Measurements from ENCODE around the gene IGF2BP2. TPM values are rescaled to one million over a fixed set of nuclear protein-coding genes. Genes with fewer than 3 reads are reported as not detected.
A peak's percentile ranks its signal among the peaks of the same experiment; 100 is the strongest.

IGF2BP2 gene
- total RNA-seq, 1 experiment from 2014 or later = 154 TPM

DNA sequence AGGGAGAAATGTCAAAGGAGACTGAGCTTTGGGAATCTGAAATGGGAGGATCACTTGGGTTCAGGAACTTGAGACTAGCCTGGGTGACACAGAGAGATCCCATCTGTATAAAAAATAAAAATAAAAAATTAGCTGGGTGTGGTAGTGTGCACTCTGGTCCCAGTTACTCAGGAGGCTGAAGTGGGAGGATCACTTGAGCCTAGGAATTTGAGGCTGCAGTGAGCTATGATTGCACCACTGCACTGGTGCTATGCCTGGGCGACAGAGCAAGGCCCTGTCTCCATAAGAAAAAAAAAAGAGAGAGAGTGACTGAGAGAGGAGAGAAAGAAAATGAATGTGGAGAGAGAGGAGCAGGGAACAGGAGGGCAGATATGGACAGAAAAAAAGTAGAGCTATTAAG, 165.9 kb downstream of the IGF2BP2 start:
- H3K4me3 Mint-ChIP-seq (ENCODE audit: unreplicated experiment) = peak overlapping the region; percentile 13
- BruUV-seq (replicated peaks) = TSS peak; percentile 40
- DNase-seq (ENCODE audit: unreplicated experiment) = no peak
- H3K27me3 Mint-ChIP-seq (ENCODE audit: insufficient read depth, unreplicated experiment) = no peaks in the 10 kb centered on the region
- H3K27ac Mint-ChIP-seq (ENCODE audit: low read depth, unreplicated experiment) = peak overlapping the region; percentile 86
- POLR2A ChIA-PET = interaction anchor here (0.6 to 6.5 kb wide), 34 partner anchors 10 to 1148 kb away, joined by 3 to 75 read pairs (median 4); partner anchors contain the start of genes IGF2BP2, SENP2 and TRA2B
- H3K4me1 Mint-ChIP-seq (ENCODE audit: insufficient read depth, unreplicated experiment) = peaks cover 53% of the 10 kb centered on the region
- no peaks in the 10 kb centered on the region for H3K9me3 Mint-ChIP-seq (ENCODE audit: unreplicated experiment)
- intact Hi-C loops (cut with micrococcal nuclease) = loop anchor here (5.0 kb wide), 2 partner anchors 163 to 278 kb away; partner anchors contain the start of gene TRA2B
- CTCF ChIA-PET = interaction anchor here (0.5 to 4.6 kb wide), 16 partner anchors 9 to 959 kb away, joined by 3 to 94 read pairs (median 6); no protein-coding TSS in a partner anchor
- peaks cover 87% of the 10 kb centered on the region for H3K36me3 Mint-ChIP-seq (ENCODE audit: insufficient read depth, unreplicated experiment)
- TF ChIP-seq, protein P1, sequence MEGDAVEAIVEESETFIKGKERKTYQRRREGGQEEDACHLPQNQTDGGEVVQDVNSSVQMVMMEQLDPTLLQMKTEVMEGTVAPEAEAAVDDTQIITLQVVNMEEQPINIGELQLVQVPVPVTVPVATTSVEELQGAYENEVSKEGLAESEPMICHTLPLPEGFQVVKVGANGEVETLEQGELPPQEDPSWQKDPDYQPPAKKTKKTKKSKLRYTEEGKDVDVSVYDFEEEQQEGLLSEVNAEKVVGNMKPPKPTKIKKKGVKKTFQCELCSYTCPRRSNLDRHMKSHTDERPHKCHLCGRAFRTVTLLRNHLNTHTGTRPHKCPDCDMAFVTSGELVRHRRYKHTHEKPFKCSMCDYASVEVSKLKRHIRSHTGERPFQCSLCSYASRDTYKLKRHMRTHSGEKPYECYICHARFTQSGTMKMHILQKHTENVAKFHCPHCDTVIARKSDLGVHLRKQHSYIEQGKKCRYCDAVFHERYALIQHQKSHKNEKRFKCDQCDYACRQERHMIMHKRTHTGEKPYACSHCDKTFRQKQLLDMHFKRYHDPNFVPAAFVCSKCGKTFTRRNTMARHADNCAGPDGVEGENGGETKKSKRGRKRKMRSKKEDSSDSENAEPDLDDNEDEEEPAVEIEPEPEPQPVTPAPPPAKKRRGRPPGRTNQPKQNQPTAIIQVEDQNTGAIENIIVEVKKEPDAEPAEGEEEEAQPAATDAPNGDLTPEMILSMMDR (IDR thresholded peaks at IDR 0.05; ENCODE audit: unreplicated experiment) = no peak

DNA sequence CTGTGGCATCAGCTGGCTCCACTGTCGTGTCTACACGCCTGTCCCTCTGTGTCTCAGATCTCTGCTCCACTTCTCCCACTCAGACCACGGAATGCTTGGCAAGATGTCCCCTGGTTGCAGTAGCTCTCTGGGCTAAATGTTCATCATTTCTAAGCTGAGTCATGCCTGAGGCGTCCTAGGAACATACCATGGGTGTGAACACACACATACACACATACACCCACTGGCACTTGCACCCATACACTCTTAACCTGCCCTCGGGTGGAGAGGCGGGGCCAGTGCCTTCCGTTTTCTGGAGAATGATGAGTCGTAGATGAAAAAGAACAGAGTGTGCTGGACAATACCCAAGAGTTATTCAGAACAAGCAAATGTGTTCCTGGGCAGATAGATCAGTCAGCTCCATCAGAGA, 166.3 kb downstream of the IGF2BP2 start:
- Mint-ChIP-seq H3K27ac (ENCODE audit: low read depth, unreplicated experiment) (peak overlapping the region; percentile 86), H3K36me3 (ENCODE audit: insufficient read depth, unreplicated experiment) (peaks cover 87% of the 10 kb centered on the region), H3K4me1 (ENCODE audit: insufficient read depth, unreplicated experiment) (peaks cover 53% of the 10 kb centered on the region), H3K4me3 (ENCODE audit: unreplicated experiment) (peak overlapping the region; percentile 13), H3K27me3 (ENCODE audit: insufficient read depth, unreplicated experiment) (no peaks in the 10 kb centered on the region), H3K9me3 (ENCODE audit: unreplicated experiment) (no peaks in the 10 kb centered on the region)
- no TSS peak for BruUV-seq (replicated peaks)
- POLR2A ChIA-PET = interaction anchor here (0.6 to 6.5 kb wide), 27 partner anchors 10 to 1149 kb away, joined by 3 to 75 read pairs (median 4); partner anchors contain the start of genes IGF2BP2 and TRA2B
- intact Hi-C loops (cut with micrococcal nuclease) = loop anchor here (5.0 kb wide), 2 partner anchors 164 to 279 kb away; partner anchors contain the start of gene TRA2B
- TF ChIP-seq, protein P1 (IDR thresholded peaks at IDR 0.05; ENCODE audit: unreplicated experiment) = no peak
- CTCF ChIA-PET = interaction anchor here (0.5 to 4.6 kb wide), 10 partner anchors 8 to 959 kb away, joined by 3 to 94 read pairs (median 4); no protein-coding TSS in a partner anchor
- DNase-seq (ENCODE audit: unreplicated experiment) = peak; percentile 96

DNA sequence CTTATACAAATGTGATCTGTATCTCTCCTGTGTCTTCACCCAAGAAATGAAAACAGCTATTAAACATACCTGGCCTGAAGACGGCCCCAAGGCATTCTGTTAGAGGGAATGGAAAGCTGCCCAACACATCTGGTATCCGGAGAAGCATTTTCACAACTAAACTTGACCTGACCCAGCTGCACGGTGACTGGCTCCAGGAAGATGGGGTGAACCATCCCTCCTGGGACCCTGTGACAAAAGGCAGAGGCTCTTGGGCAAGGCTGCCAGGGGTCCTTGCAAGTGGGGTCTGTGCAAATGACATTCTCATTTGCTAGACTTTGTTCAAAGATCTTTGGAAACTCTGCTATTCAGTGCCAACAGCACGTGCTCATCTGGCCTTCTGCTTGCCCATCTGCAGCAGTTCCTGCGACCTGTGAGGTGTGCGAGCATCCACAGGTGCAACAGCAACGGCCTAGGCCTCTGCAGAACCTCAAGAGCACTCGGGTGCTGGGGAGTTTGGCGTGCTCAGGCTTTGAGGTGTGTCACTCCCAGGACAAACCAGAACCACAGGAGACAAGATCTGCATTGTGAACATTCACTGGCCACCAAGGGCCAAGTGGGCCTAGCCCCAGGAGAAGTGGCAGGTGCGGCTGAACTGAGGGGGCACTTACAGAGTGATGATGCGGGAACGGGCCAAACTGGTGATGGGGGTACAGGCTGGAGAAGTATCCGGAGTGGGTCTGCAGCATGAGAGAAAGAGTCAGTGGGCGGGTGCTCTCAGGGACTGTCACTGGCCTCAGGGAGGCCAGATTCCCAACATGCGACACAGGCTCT, 166.9 kb downstream of the IGF2BP2 start:
- POLR2A ChIA-PET = interaction anchor here (0.6 to 6.5 kb wide), 24 partner anchors 10 to 1149 kb away, joined by 3 to 75 read pairs (median 4); partner anchors contain the start of genes IGF2BP2 and TRA2B
- no peak for DNase-seq (ENCODE audit: unreplicated experiment)

More for the DNA sequence above, 166.9 kb downstream of the IGF2BP2 start:
- BruUV-seq (replicated peaks) = TSS peak; percentile 36
- TF ChIP-seq, protein P1 (IDR thresholded peaks at IDR 0.05; ENCODE audit: unreplicated experiment) = no peak
- intact Hi-C loops (cut with micrococcal nuclease) = loop anchor here (5.0 kb wide), 2 partner anchors 164 to 279 kb away; partner anchors contain the start of gene TRA2B
- peaks cover 87% of the 10 kb centered on the region for H3K36me3 Mint-ChIP-seq (ENCODE audit: insufficient read depth, unreplicated experiment)
- CTCF ChIA-PET = interaction anchor here (0.6 to 4.6 kb wide), 8 partner anchors 11 to 438 kb away, joined by 3 to 94 read pairs (median 4); no protein-coding TSS in a partner anchor
- no peaks in the 10 kb centered on the region for H3K9me3 Mint-ChIP-seq (ENCODE audit: unreplicated experiment)
- H3K27me3 Mint-ChIP-seq (ENCODE audit: insufficient read depth, unreplicated experiment) = no peaks in the 10 kb centered on the region
- peaks cover 53% of the 10 kb centered on the region for H3K4me1 Mint-ChIP-seq (ENCODE audit: insufficient read depth, unreplicated experiment)
- peak overlapping the region; percentile 13 for H3K4me3 Mint-ChIP-seq (ENCODE audit: unreplicated experiment)
- peak overlapping the region; percentile 86 for H3K27ac Mint-ChIP-seq (ENCODE audit: low read depth, unreplicated experiment)

Data from MCF 10A (cell line).